ENCODE results near the gene SRD5A2. TPM values are rescaled to one million over a fixed set of nuclear protein-coding genes. Genes with fewer than 3 reads are reported as not detected.
"Not testable (repeated sequence)": the region's sequence is repeated elsewhere in the genome, so short reads cannot be mapped to it uniquely, and the experiment has no call there.

Gene SRD5A2
- total RNA-seq, 1 donor from 2014 or later, result not detected

DNA sequence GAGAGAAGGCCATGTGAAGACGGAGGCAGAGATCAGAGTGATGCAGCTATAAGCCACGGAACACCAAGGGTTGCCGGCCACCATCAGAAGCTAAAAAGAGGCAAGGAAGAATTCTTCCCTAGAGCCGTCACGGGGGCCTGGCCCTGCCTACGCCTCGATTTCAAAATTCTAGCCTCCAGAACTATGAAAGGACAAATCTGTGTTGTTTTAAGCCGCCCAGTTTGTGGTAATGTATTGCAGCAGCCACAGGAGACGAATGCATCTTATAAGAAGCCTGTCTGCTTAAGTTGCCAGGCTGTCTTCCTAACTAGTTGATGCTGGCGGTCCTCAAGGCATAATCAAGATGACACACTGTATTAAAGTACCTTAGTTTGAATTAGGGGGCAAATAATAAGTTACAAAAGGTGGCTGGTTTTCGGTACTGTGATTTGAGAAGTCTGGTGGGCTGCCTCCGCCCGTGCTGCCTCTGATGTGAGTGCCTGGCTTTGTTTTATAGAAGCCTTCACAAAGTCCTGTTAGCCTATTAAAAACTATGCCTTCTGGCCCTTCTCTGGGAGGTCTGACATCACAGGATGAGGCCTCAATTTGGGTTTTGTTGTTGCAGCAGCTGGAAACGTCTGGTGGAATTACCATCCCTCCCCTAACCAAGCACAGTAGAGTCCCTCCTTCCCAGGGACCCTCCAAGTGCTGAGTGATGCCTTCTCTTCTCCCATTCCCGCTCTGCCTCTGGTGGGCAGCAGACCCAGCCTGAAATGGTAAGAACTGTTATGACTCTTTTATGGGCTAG lies 53.6 kb downstream of the SRD5A2 start:
- H3K9me3 Mint-ChIP-seq, result no peaks in the 10 kb centered on the region
- H3K36me3 Mint-ChIP-seq (ENCODE audit: low read depth), result no peaks in the 10 kb centered on the region
- H3K4me3 Mint-ChIP-seq (ENCODE audit: low read depth), result no peak overlapping the region
- H3K4me1 Mint-ChIP-seq (ENCODE audit: low read depth), result no peaks in the 10 kb centered on the region
- H3K27ac Mint-ChIP-seq, result no peak overlapping the region
- H3K27me3 Mint-ChIP-seq (ENCODE audit: low read depth), result peaks cover 6% of the 10 kb centered on the region
- intact Hi-C loops (cut with micrococcal nuclease), result loop anchor here (10.0 kb wide), 1 partner anchor 812 kb away; no protein-coding TSS in a partner anchor
- no peak for DNase-seq (ENCODE audit: low spot score)

DNA sequence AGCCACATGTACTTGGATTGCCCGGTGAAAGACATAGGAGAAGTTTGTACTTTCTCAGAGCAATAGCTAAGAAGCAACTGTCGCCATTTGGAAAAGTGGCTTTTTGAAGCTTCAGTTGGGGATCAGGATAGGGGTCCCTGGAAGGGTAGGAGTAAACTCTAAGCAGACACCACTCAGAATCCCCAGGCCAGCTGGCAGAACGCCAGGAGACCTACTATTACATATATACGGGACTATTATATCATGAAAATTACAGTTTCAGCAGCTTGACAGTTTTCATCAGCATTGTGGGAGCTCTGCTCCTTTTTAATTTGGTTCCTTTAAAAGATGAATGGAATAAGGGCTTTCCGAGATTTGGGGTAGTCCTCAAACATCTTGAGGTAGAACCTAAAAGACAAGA lies 54.9 kb downstream of the SRD5A2 start:
- intact Hi-C loops (cut with micrococcal nuclease), result loop anchor here (10.0 kb wide), 1 partner anchor 811 kb away; no protein-coding TSS in a partner anchor
- Mint-ChIP-seq H3K27ac (no peak overlapping the region), H3K27me3 (ENCODE audit: low read depth) (peaks cover 6% of the 10 kb centered on the region), H3K36me3 (ENCODE audit: low read depth) (no peaks in the 10 kb centered on the region), H3K9me3 (no peaks in the 10 kb centered on the region), H3K4me3 (ENCODE audit: low read depth) (no peak overlapping the region), H3K4me1 (ENCODE audit: low read depth) (no peaks in the 10 kb centered on the region)
- DNase-seq (ENCODE audit: low spot score), result no peak

DNA sequence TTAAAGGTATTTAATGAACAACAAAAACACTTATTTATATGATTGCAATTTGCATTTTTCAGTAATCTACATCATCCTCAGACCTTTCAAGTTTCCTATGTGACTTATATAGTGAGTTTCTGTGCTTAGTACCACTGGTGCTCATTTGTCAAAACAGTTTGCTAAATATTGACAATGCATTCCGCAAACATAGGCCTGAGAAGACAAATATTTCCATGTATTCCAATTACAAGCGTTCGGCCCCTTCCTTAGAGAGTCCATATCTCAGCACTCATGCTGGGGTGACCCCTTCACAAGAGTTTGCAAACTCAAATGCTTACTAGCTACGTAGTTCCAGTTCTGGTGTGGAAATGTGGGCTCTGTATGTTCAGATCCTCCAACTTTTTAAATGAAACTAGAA lies 56.1 kb downstream of the SRD5A2 start:
- H3K9me3 Mint-ChIP-seq, result no peaks in the 10 kb centered on the region
- intact Hi-C loops (cut with micrococcal nuclease), result loop anchor here (10.0 kb wide), 1 partner anchor 810 kb away; no protein-coding TSS in a partner anchor
- no peak overlapping the region for H3K27ac Mint-ChIP-seq
- peaks cover 6% of the 10 kb centered on the region for H3K27me3 Mint-ChIP-seq (ENCODE audit: low read depth)
- DNase-seq (ENCODE audit: low spot score), result no peak
- no peaks in the 10 kb centered on the region for H3K36me3 Mint-ChIP-seq (ENCODE audit: low read depth)
- H3K4me1 Mint-ChIP-seq (ENCODE audit: low read depth), result no peaks in the 10 kb centered on the region
- no peak overlapping the region for H3K4me3 Mint-ChIP-seq (ENCODE audit: low read depth)

DNA sequence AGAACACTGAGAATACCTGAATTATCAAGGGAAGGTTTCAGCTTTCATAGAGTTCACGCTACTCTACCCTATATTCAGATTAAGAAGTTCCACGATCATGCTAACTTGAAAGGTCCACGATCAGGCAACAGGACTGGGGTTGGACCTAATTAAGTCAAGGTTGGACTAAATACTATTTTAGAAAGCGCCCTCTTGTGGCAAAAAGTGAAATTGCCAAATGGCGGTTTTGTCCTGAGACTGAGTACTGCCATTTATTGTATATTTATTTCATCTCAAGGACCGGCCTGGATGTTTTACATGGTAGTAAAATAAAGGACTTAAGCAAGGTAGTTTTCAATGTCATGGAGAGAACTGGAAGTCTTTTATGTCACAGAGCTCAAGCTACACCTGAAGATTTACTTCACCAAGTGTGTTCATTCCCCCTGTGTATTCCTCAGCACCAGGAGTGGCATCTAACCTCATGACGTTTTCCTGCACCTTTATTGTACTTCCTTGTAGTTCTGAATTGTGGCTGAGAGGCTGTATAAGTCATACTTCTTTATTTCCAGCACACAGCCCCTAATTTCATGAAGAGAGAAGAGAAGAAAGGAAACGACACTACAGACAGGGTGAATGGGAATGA lies 56.8 kb downstream of the SRD5A2 start:
- intact Hi-C loops (cut with micrococcal nuclease), result loop anchor here (10.0 kb wide), 1 partner anchor 809 kb away; no protein-coding TSS in a partner anchor
- no peaks in the 10 kb centered on the region for H3K4me1 Mint-ChIP-seq (ENCODE audit: low read depth)
- no peaks in the 10 kb centered on the region for H3K36me3 Mint-ChIP-seq (ENCODE audit: low read depth)
- peaks cover 6% of the 10 kb centered on the region for H3K27me3 Mint-ChIP-seq (ENCODE audit: low read depth)
- H3K4me3 Mint-ChIP-seq (ENCODE audit: low read depth), result no peak overlapping the region
- DNase-seq (ENCODE audit: low spot score), result peak; percentile 23
- no peaks in the 10 kb centered on the region for H3K9me3 Mint-ChIP-seq
- H3K27ac Mint-ChIP-seq, result no peak overlapping the region

DNA sequence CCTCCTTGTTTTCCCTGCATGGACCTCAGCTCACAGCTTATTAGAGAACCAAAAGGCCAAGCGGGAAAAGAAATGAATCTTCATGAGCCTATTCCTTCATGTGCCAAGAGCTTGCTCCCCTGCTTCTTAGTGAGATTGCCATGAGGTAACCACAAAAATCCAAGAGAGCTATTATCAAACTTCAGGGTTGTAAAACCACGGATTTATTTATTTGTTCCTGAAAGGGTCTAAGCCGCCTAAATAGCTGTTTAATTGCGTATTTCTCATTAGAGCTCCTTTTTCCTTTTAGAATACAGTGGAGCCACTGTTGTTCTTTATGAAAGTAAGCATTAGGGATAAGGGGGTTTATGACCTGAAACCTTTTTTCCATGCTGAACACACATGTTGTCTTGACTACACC lies 58.0 kb downstream of the SRD5A2 start:
- H3K4me1 Mint-ChIP-seq (ENCODE audit: low read depth), result no peaks in the 10 kb centered on the region
- no peak overlapping the region for H3K4me3 Mint-ChIP-seq (ENCODE audit: low read depth)
- H3K27me3 Mint-ChIP-seq (ENCODE audit: low read depth), result peaks cover 6% of the 10 kb centered on the region
- H3K9me3 Mint-ChIP-seq, result no peaks in the 10 kb centered on the region
- no peaks in the 10 kb centered on the region for H3K36me3 Mint-ChIP-seq (ENCODE audit: low read depth)
- no peak for DNase-seq (ENCODE audit: low spot score)
- H3K27ac Mint-ChIP-seq, result no peak overlapping the region
- intact Hi-C loops (cut with micrococcal nuclease), result loop anchor here (10.0 kb wide), 1 partner anchor 808 kb away; no protein-coding TSS in a partner anchor

DNA sequence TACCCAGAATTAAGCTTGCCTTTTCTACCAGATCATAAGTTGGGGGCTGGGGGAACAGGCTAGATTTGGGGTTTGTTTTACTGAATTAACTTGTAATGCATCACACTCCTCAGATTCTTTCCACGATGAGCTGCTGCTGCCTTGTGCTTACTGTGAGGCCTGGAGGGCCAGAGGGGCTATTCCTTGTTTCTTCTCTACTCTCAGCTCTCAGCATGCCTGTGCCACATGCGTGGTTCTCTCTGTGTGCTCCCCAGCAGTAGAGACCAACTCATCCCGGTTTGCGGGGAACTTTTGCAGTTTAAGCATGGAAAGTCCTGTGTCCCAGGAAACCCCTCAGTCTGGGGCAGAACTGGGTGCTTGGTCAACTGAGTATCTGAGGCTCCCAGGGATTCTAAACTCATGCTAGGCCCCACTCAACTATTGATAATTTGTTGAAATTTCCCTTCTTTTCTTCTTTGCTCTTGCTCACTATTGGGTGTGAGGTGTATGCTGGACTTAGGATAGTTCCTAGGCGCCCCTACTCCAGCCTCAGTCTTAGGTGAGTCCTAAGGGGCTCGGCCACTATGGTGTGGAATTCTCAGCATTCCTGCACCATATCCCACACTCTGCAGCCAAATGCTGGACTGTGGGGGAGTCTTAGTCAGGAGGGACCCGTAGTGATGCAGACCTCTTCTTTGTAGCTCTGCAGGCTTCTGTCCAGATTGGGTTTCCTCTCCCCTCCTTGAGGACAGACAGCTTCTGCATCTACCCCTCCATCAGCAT lies 63.1 kb downstream of the SRD5A2 start:
- no peak for DNase-seq (ENCODE audit: low spot score)
- no peaks in the 10 kb centered on the region for H3K9me3 Mint-ChIP-seq
- H3K4me3 Mint-ChIP-seq (ENCODE audit: low read depth), result no peak overlapping the region

DNA sequence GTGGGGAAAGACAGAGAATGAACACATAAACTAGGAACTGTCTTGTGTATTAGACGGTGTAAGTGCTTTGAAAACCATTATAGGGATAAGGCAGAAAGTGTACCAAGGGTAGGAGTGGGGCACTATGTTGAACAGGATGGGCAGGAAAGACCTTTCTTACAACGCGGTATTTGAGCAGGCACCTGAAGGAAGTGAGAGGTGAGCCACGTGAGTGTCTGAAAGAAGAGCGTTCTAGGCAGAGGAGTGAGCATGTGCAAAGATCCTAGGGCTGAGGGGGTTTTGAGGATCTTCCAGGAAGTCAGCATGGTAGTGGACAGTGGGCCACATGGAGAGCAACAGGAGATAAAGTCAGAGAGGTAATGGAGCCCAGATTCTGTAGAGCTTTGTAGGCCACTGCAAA lies 65.2 kb downstream of the SRD5A2 start:
- intact Hi-C loops (cut with micrococcal nuclease), result no loop called here
- DNase-seq (ENCODE audit: low spot score), result no peak
- Mint-ChIP-seq H3K4me3 (ENCODE audit: low read depth) (no peak overlapping the region), H3K27ac (no peak overlapping the region), H3K4me1 (ENCODE audit: low read depth) (no peaks in the 10 kb centered on the region), H3K27me3 (ENCODE audit: low read depth) (no peaks in the 10 kb centered on the region), H3K9me3 (no peaks in the 10 kb centered on the region), H3K36me3 (ENCODE audit: low read depth) (no peaks in the 10 kb centered on the region)

More for the DNA sequence above, 63.1 kb downstream of the SRD5A2 start:
- Mint-ChIP-seq H3K4me1 (ENCODE audit: low read depth) (no peaks in the 10 kb centered on the region), H3K36me3 (ENCODE audit: low read depth) (no peaks in the 10 kb centered on the region), H3K27me3 (ENCODE audit: low read depth) (peaks cover 1% of the 10 kb centered on the region), H3K27ac (no peak overlapping the region)
- intact Hi-C loops (cut with micrococcal nuclease), result no loop called here

DNA sequence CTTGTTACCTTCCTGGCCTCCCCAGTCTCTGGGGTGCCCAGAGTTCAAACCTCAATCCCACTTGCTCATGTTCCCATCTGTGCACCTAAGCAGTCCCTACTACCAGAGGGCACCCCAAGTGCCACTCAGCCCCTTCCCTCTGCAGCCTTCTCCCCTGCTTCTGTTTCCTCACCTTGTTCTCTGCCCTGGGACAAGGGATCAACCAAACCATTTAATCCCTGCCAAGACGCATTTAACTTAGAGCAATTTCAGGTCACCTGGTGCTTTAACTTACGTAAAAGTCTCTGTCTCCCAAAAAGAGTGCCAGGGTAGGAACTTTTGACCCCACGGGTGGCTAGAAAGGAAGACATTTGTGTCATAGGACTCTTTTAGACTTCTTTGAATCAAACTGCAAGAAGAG lies 67.2 kb downstream of the SRD5A2 start:
- no peak for DNase-seq (ENCODE audit: low spot score)
- H3K27me3 Mint-ChIP-seq (ENCODE audit: low read depth), result peaks cover 7% of the 10 kb centered on the region
- no peaks in the 10 kb centered on the region for H3K4me1 Mint-ChIP-seq (ENCODE audit: low read depth)
- no peak overlapping the region for H3K27ac Mint-ChIP-seq
- H3K9me3 Mint-ChIP-seq, result no peaks in the 10 kb centered on the region
- intact Hi-C loops (cut with micrococcal nuclease), result no loop called here
- H3K4me3 Mint-ChIP-seq (ENCODE audit: low read depth), result no peak overlapping the region
- no peaks in the 10 kb centered on the region for H3K36me3 Mint-ChIP-seq (ENCODE audit: low read depth)

DNA sequence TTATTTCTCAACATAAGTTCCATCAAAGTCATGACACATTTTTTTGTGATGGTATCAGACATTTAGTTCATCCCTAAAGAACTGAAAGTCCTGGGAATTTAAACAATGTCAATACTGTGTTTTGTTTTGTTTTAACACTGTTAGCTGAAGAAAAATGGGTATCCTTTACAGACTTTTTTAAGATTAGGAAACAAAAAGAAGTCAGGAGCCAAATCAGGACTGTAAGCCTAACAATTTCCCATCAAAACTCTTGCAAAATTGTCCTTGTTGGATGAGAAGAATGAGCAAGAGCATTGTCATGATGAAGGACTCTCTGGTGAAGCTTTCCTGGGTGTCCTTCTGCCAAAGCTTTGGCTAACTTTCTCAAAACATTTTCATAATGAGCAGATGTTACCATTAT lies 69.4 kb downstream of the SRD5A2 start:
- no peaks in the 10 kb centered on the region for H3K36me3 Mint-ChIP-seq (ENCODE audit: low read depth)
- H3K27ac Mint-ChIP-seq, result no peak overlapping the region
- intact Hi-C loops (cut with micrococcal nuclease), result no loop called here
- no peaks in the 10 kb centered on the region for H3K9me3 Mint-ChIP-seq
- no peaks in the 10 kb centered on the region for H3K4me1 Mint-ChIP-seq (ENCODE audit: low read depth)
- H3K4me3 Mint-ChIP-seq (ENCODE audit: low read depth), result no peak overlapping the region
- H3K27me3 Mint-ChIP-seq (ENCODE audit: low read depth), result peaks cover 8% of the 10 kb centered on the region
- no peak for DNase-seq (ENCODE audit: low spot score)

DNA sequence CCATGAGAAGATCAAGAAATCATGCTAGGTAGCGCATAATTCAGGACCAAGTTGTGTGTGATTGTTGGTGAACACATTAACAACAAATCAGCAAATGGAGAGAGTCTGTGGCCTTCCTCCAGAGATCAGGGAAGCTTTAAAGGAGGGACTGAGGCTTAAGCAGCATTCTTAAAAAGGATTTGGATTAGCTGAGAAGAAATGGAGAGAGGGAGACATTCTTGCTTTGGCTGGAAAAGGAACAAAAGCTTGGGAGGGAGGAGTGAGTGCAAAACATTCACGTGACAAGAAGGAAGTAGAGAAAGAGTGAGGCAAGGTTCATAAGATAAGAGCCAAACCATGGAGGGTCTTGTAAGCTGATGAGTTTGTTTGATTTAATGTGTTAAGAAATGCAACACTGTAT lies 75.6 kb downstream of the SRD5A2 start:
- H3K27me3 Mint-ChIP-seq (ENCODE audit: low read depth), result peaks cover 11% of the 10 kb centered on the region
- no peaks in the 10 kb centered on the region for H3K4me1 Mint-ChIP-seq (ENCODE audit: low read depth)
- no peak for DNase-seq (ENCODE audit: low spot score)
- intact Hi-C loops (cut with micrococcal nuclease), result no loop called here
- H3K27ac Mint-ChIP-seq, result no peak overlapping the region
- no peak overlapping the region for H3K4me3 Mint-ChIP-seq (ENCODE audit: low read depth)
- no peaks in the 10 kb centered on the region for H3K9me3 Mint-ChIP-seq
- no peaks in the 10 kb centered on the region for H3K36me3 Mint-ChIP-seq (ENCODE audit: low read depth)

DNA sequence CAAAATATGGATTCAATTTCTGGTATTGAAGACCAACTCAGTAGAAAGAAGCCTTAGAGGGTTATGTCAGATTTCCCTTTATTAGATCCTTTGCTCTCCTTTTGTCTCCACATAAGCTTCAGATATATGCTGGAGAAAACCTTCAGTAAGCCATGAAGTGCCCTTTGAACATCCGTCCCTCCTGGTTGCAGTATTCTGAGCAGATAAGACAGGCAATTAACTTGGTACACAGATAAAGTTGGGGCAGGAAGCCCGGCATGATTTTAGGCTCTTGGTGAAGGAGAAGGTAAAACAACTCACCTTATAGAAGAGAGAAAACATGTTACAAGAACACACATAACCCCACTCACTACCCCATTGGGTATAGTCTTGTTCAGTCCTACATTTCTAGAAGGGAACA lies 76.4 kb downstream of the SRD5A2 start:
- no peak overlapping the region for H3K4me3 Mint-ChIP-seq (ENCODE audit: low read depth)
- no peaks in the 10 kb centered on the region for H3K4me1 Mint-ChIP-seq (ENCODE audit: low read depth)
- peaks cover 7% of the 10 kb centered on the region for H3K27me3 Mint-ChIP-seq (ENCODE audit: low read depth)
- intact Hi-C loops (cut with micrococcal nuclease), result no loop called here
- no peaks in the 10 kb centered on the region for H3K36me3 Mint-ChIP-seq (ENCODE audit: low read depth)
- no peak overlapping the region for H3K27ac Mint-ChIP-seq
- no peak for DNase-seq (ENCODE audit: low spot score)
- no peaks in the 10 kb centered on the region for H3K9me3 Mint-ChIP-seq

DNA sequence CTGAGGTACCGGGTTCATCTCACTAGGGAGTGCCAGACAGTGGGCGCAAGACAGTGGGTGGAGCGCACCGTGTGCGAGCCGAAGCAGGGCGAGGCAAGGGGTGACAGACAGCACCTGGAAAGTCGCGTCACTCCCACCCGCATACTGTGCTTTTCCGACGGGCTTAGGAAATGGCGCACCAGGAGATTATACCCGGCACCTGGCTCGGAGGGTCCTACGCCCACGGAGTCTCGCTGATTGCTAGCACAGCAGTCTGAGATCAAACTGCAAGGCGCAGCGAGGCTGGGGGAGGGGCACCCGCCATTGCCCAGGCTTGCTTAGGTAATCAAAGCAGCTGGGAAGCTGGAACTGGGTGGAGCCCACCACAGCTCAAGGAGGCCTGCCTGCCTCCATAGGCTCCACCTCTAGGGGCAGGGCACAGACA lies 84.3 kb downstream of the SRD5A2 start:
- H3K27me3 Mint-ChIP-seq (ENCODE audit: low read depth); intact Hi-C loops (cut with micrococcal nuclease); DNase-seq (ENCODE audit: low spot score); H3K27ac Mint-ChIP-seq; H3K4me1 Mint-ChIP-seq (ENCODE audit: low read depth); H3K9me3 Mint-ChIP-seq; H3K4me3 Mint-ChIP-seq (ENCODE audit: low read depth); H3K36me3 Mint-ChIP-seq (ENCODE audit: low read depth): not testable (repeated sequence)

DNA sequence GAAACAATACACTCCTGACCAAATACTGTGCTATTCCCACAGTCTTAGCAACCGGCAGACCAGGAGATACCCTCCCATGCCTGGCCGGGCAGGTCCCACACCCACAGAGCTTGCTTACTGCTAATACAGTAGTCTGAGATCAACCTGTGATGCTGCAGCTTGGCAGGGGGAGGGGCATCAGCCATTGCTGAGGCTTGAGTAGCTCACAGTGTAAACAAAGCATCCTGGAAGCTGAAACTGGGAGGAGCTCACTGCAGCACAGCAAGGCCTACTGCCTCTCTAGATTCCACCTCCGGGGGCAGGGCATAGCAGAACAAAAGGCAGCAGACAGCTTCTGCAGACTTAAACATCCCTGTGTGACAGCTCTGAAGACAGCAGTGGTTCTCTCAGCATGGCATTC lies 91.4 kb downstream of the SRD5A2 start:
- DNase-seq (ENCODE audit: low spot score); H3K4me3 Mint-ChIP-seq (ENCODE audit: low read depth); H3K27me3 Mint-ChIP-seq (ENCODE audit: low read depth); H3K4me1 Mint-ChIP-seq (ENCODE audit: low read depth); H3K36me3 Mint-ChIP-seq (ENCODE audit: low read depth); H3K27ac Mint-ChIP-seq; intact Hi-C loops (cut with micrococcal nuclease); H3K9me3 Mint-ChIP-seq: not testable (repeated sequence)
